H1 (cell line): Measurements from ENCODE around the gene DPH5. TPM values are rescaled to one million over a fixed set of nuclear protein-coding genes. Genes with fewer than 3 reads are reported as not detected.

Source experiments
- CTCF ChIA-PET: fragments of 300-600 bp; sonication (Branson Sonifier 250); formaldehyde crosslinking; loops from one replicate; lab custom pipeline; 2021; ENCODE audit not compliant: partially characterized antibody; lab: Charles Lee
- POLR2A ChIA-PET: fragments of 300-600 bp; sonication (Branson Sonifier 250); formaldehyde crosslinking; loops from one replicate; lab custom pipeline; 2021; ENCODE audit warnings: inconsistent platforms; ENCODE audit not compliant: partially characterized antibody; lab: Charles Lee
- DNase-seq, 2 experiments: peaks; one replicate each; pipeline versions ENCODE4 v3.0.0 to v3.0.0-alpha.2; 2010 to 2022; ENCODE audit warnings: low spot score in 2 of 2, low read depth in 1 of 2, mixed read lengths in 1 of 2
- FAIRE-seq: peaks from 2 replicates; lab custom pipeline; 2011; peaks lifted over from hg19 to GRCh38; lab: Jason Lieb, UNC
- H2AFZ ChIP-seq: 2 replicates; pipeline ENCODE4 v1.8.1; 2012; ENCODE audit warnings: low read length, inconsistent platforms
- H2AK5ac ChIP-seq: 2 replicates; pipeline ENCODE4 v1.6.1; 2013; ENCODE audit warnings: low read depth, low read length
- H2BK120ac ChIP-seq: replicated peaks from 2 replicates; pipeline ENCODE3; 2013; ENCODE audit warnings: low read depth, low read length, inconsistent platforms
- H2BK12ac ChIP-seq: 2 replicates; pipeline ENCODE4 v1.6.1; 2013; ENCODE audit warnings: low read depth, low read length
- H2BK15ac ChIP-seq: 2 replicates; pipeline ENCODE4 v1.6.1; 2013; ENCODE audit warnings: low read length
- H2BK20ac ChIP-seq: 2 replicates; pipeline ENCODE4 v1.6.1; 2013; ENCODE audit warnings: low read length
- H2BK5ac ChIP-seq: 2 replicates; pipeline ENCODE4 v1.6.1; 2013; ENCODE audit warnings: low read depth, low read length
- H3K14ac ChIP-seq: 2 replicates; pipeline ENCODE4 v1.6.1; 2013; ENCODE audit warnings: inconsistent platforms; ENCODE audit not compliant: insufficient read length
- H3K18ac ChIP-seq: 2 replicates; pipeline ENCODE4 v1.6.1; 2013; ENCODE audit warnings: low read length; ENCODE audit errors: extremely low read depth
- H3K23ac ChIP-seq: 2 replicates; pipeline ENCODE4 v1.6.1; 2013; ENCODE audit warnings: inconsistent platforms; ENCODE audit not compliant: insufficient read length
- H3K23me2 ChIP-seq: 2 replicates; pipeline ENCODE4 v1.6.1; 2013; ENCODE audit warnings: low read depth, low read length
- H3K27ac ChIP-seq: 2 replicates; pipeline ENCODE4 v1.6.1; 2011; ENCODE audit warnings: low read depth, low read length, inconsistent platforms
- H3K27me3 ChIP-seq, 4 experiments: replicated peaks in 1 of 4; 1 replicate in 1 of 4; 2 replicates in 3 of 4; pipeline versions ENCODE4 v1.6.1 to v1.8.1; 2011 to 2013; ENCODE audit warnings: low read length in 3 of 4, mild to moderate bottlenecking in 3 of 4, inconsistent platforms in 2 of 4, mixed read lengths in 2 of 4, moderate library complexity in 1 of 4; ENCODE audit not compliant: control insufficient read depth in 3 of 4, insufficient read depth in 3 of 4; ENCODE audit errors: extremely low read depth in 1 of 4
- H3K36me3 ChIP-seq, 4 experiments: 2 replicates each; pipeline versions ENCODE4 v1.6.1 to v1.8.1; 2011 to 2013; ENCODE audit warnings: mild to moderate bottlenecking in 4 of 4, low read length in 3 of 4, moderate library complexity in 2 of 4, control low read depth in 1 of 4, inconsistent platforms in 1 of 4; ENCODE audit not compliant: insufficient read depth in 4 of 4, control insufficient read depth in 2 of 4
- H3K4ac ChIP-seq: replicated peaks from 2 replicates; pipeline ENCODE3; 2013; ENCODE audit warnings: low read length, low read depth, mixed read lengths, inconsistent platforms; ENCODE audit not compliant: insufficient read length
- H3K4me1 ChIP-seq, 4 experiments: replicated peaks in 1 of 4; 1 replicate in 1 of 4; 2 replicates in 3 of 4; pipeline versions ENCODE4 v1.6.1 to v1.8.1; 2011 to 2013; ENCODE audit warnings: low read length in 3 of 4, inconsistent platforms in 2 of 4, mixed read lengths in 1 of 4; ENCODE audit not compliant: insufficient read depth in 4 of 4, control insufficient read depth in 3 of 4
- H3K4me2 ChIP-seq, 2 experiments: 2 replicates each; pipeline versions ENCODE4 v1.6.1 to v1.8.1; 2011 to 2013; ENCODE audit warnings: low read depth in 2 of 2, low read length in 2 of 2, control low read depth in 1 of 2, inconsistent platforms in 1 of 2, mild to moderate bottlenecking in 1 of 2; ENCODE audit not compliant: insufficient read depth in 1 of 2
- H3K4me3 ChIP-seq, 4 experiments: fragments of 200-600, 300-600 bp in 1 of 4; sonication (generic), shearing (Covaris generic), sonication (Bioruptor Twin) in 1 of 4; 2 replicates each; pipeline versions ENCODE4 v1.5.1 to v1.8.1; 2011 to 2016; ENCODE audit warnings: low read length in 4 of 4, low read depth in 3 of 4, control low read depth in 2 of 4, inconsistent platforms in 2 of 4, mild to moderate bottlenecking in 2 of 4, mixed read lengths in 1 of 4, moderate library complexity in 1 of 4; ENCODE audit not compliant: insufficient read depth in 2 of 4; ENCODE audit errors: extremely low read depth in 1 of 4
- H3K56ac ChIP-seq: replicated peaks from 2 replicates; pipeline ENCODE3; 2013; ENCODE audit warnings: low read depth, mild to moderate bottlenecking, mixed read lengths, low read length, inconsistent platforms; ENCODE audit not compliant: insufficient read length
- H3K79me1 ChIP-seq: 2 replicates; pipeline ENCODE4 v1.6.1; 2013; ENCODE audit warnings: low read depth, low read length, control low read depth
- H3K79me2 ChIP-seq, 2 experiments: 2 replicates each; pipeline versions ENCODE4 v1.6.1 to v1.8.1; 2012 to 2013; ENCODE audit warnings: low read length in 2 of 2, mild to moderate bottlenecking in 2 of 2, inconsistent platforms in 1 of 2; ENCODE audit not compliant: insufficient read depth in 2 of 2, control insufficient read depth in 1 of 2
- H3K9ac ChIP-seq, 4 experiments: replicated peaks in 1 of 4; 1 replicate in 1 of 4; 2 replicates in 3 of 4; pipeline versions ENCODE4 v1.6.1 to v1.8.1; 2011 to 2013; ENCODE audit warnings: low read depth in 3 of 4, low read length in 3 of 4, control low read depth in 2 of 4, mild to moderate bottlenecking in 2 of 4, moderate library complexity in 2 of 4, inconsistent platforms in 1 of 4; ENCODE audit errors: extremely low read depth in 1 of 4
- H3K9me3 ChIP-seq, 2 experiments: 2 replicates each; pipeline versions ENCODE4 v1.6.1 to v1.8.1; 2012 to 2013; ENCODE audit warnings: mild to moderate bottlenecking in 2 of 2, moderate library complexity in 2 of 2, control low read depth in 1 of 2, inconsistent platforms in 1 of 2, low read depth in 1 of 2, low read length in 1 of 2, mixed read lengths in 1 of 2; ENCODE audit not compliant: insufficient read depth in 2 of 2
- H4K20me1 ChIP-seq, 2 experiments: replicated peaks in 1 of 2; 2 replicates each; pipeline versions ENCODE3 to v1.8.1; 2011 to 2013; ENCODE audit warnings: inconsistent platforms in 2 of 2, low read length in 2 of 2, mild to moderate bottlenecking in 1 of 2; ENCODE audit not compliant: insufficient read depth in 2 of 2, control insufficient read depth in 1 of 2
- H4K5ac ChIP-seq: 2 replicates; pipeline ENCODE4 v1.6.1; 2013; ENCODE audit warnings: low read length, low read depth, mixed read lengths, inconsistent platforms; ENCODE audit not compliant: insufficient read length
- H4K8ac ChIP-seq: 2 replicates; pipeline ENCODE4 v1.8.0; 2013; ENCODE audit warnings: mild to moderate bottlenecking, moderate library complexity, low read length, inconsistent platforms; ENCODE audit not compliant: insufficient read depth; ENCODE audit errors: extremely low read depth
- H4K91ac ChIP-seq: replicated peaks from 2 replicates; pipeline ENCODE3; 2013; ENCODE audit warnings: low read length, mixed read lengths, inconsistent platforms; ENCODE audit not compliant: insufficient read length
- RAD21 ChIP-seq, 2 experiments: IDR thresholded peaks in 1 of 2; conservative IDR thresholded peaks in 1 of 2; 2 replicates each; pipeline ENCODE4 v1.6.1; 2011; ENCODE audit warnings: low read depth in 2 of 2, low read length in 2 of 2, improper control_type of control experiment in 1 of 2, inconsistent platforms in 1 of 2, mild to moderate bottlenecking in 1 of 2, moderate library complexity in 1 of 2
- RXRA ChIP-seq: IDR thresholded peaks from 2 replicates; pipeline ENCODE4 v1.6.1; 2011; ENCODE audit warnings: low read depth, mild to moderate bottlenecking, low read length, moderate library complexity; ENCODE audit not compliant: insufficient read depth
- WGBS, 2 experiments: shearing (Covaris generic) in 1 of 2; methylation state at CpG; one replicate each; pipeline versions ENCODE4 v1.1.6 to v1.1.7; 2013 to 2015; ENCODE audit warnings: low lambda C conversion rate in 2 of 2, mixed read lengths in 2 of 2, inconsistent platforms in 1 of 2, low coverage in 1 of 2, missing lambda C conversion rate in 1 of 2; ENCODE audit not compliant: insufficient replicate concordance in 2 of 2, insufficient coverage in 1 of 2, insufficient read length in 1 of 2; ENCODE audit errors: extremely low coverage in 1 of 2, missing lambda C conversion rate in 1 of 2; 5-methylcytosine and 5-hydroxymethylcytosine counted together
- polyA plus RNA-seq, 7 experiments: library from polyadenylated mRNA; depleted of rRNA in 3 of 7; stranded (reverse) in 5 of 7; unstranded in 2 of 7; fragments of >200 nt in 5 of 7; fragments of 200-250 nt in 2 of 7; gene quantifications; 1 replicate in 5 of 7; 2 replicates in 1 of 7; 4 replicates in 1 of 7; pipeline versions ENCODE4 v1.2.1 to v1.2.3, GENCODE V29; 2011 to 2013; ENCODE audit warnings: missing spikeins in 2 of 7, mixed read lengths in 2 of 7
- total RNA-seq: library from RNA; stranded (reverse); fragmentation: NEBNext Ultra II Directional; extraction: Animal tissue kit (Norgen Biotek cat#: 25700); gene quantifications from 2 replicates; pipeline ENCODE4 v1.2.1, GENCODE V29; 2021

DPH5 gene
- total and polyA plus RNA-seq, 2 of the 8 experiments (the other 6 are each of a cell fraction or from before 2014, with no cell fraction given), result 67.7 to 106 TPM

GRCh38 chr1:101043776-101044175 lies 18.2 kb upstream of the DPH5 start:
- no peak for FAIRE-seq
- no peak overlapping the region for H3K4ac ChIP-seq
- no peak overlapping the region for H2BK20ac ChIP-seq
- no peak overlapping the region for H2AFZ ChIP-seq
- no peak overlapping the region for H2BK15ac ChIP-seq
- no peaks in the 10 kb centered on the region; the same call in 1 of the 2 replicates for H3K79me1 ChIP-seq
- H3K9me3 ChIP-seq, result peaks cover 14 to 25% of the 10 kb centered on the region in 2 experiments
- no peak overlapping the region for H4K5ac ChIP-seq
- no peak overlapping the region for H4K91ac ChIP-seq
- no peak overlapping the region for H3K27ac ChIP-seq
- no peak overlapping the region for H3K4me3 ChIP-seq
- H2BK120ac ChIP-seq, result no peak overlapping the region
- no peaks in the 10 kb centered on the region for H3K4me1 ChIP-seq
- no peaks in the 10 kb centered on the region for H4K20me1 ChIP-seq
- H3K79me2 ChIP-seq, result no peaks in the 10 kb centered on the region
- H2AK5ac ChIP-seq, result no peak overlapping the region
- H3K36me3 ChIP-seq, result peaks cover 0 to 25% (median 9%) of the 10 kb centered on the region in 4 experiments; a peak in 2 of 8 replicates
- TF ChIP-seq RAD21 (IDR thresholded peaks at IDR 0.05 in 1 of 2, conservative IDR thresholded peaks at IDR 0.05 in 1 of 2; ENCODE audit: low read depth in 2 of 2, low read length in 2 of 2) (peak in 1 of 2 experiments; percentile 10; a peak in 1 of 4 replicates), RXRA (no peak)
- TF ChIP-seq, all 59 proteins: peak for 1
- H3K9ac ChIP-seq, result no peak overlapping the region
- no peak for DNase-seq
- no peak overlapping the region for H2BK12ac ChIP-seq
- ChIA-PET POLR2A (interaction anchor here (1.7 kb wide), 1 partner anchor 11 kb away, joined by 4 read pairs; no protein-coding TSS in a partner anchor), CTCF (no interaction called here)
- H2BK5ac ChIP-seq, result no peak overlapping the region
- WGBS, 2 experiments, result 98% methylated on average over 2 of the region's 2 CpGs; no CpG with 5 or more reads in 1 of the 2 experiments
- H3K4me2 ChIP-seq, result no peak overlapping the region
- no peak overlapping the region for H3K14ac ChIP-seq
- H3K23me2 ChIP-seq, result no peaks in the 10 kb centered on the region; the same call in 1 of the 2 replicates
- no peak overlapping the region for H3K56ac ChIP-seq
- no peak overlapping the region for H4K8ac ChIP-seq
- H3K23ac ChIP-seq, result no peak overlapping the region
- H3K18ac ChIP-seq, result no peak overlapping the region
- H3K27me3 ChIP-seq, result no peaks in the 10 kb centered on the region
